ENCODE data around the gene SDHAF1.

Gene SDHAF1

DNA sequence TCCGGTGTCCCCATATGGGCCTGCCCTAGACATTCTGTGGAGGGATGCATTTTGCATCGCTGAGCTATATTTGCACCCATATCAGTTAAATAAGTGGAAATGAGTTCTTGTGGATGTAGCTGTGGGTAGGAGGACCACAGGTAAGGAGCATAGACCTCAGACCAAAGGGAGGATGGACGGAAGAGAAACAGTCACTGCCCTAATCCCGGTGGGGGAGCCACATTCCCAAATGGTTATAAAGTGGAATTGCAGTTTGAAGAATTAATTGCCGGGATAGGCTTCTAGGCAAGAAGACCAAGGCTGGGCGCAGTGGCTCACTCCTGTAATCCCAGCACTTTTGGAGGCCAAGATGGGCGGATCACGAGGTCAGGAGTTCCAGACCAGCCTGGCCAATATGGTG lies 1.8 kb downstream of the SDHAF1 start:
- peaks cover 32% of the 10 kb centered on the region for H3K4me1 ChIP-seq (ENCODE audit: insufficient read depth, low read length)
- ATAC-seq (ENCODE audit: insufficient read depth, low read depth): no peak
- H3K27me3 ChIP-seq (ENCODE audit: insufficient read depth, low read length, poor library complexity): no peaks in the 10 kb centered on the region
- no peak for DNase-seq
- TF ChIP-seq, protein P1, sequence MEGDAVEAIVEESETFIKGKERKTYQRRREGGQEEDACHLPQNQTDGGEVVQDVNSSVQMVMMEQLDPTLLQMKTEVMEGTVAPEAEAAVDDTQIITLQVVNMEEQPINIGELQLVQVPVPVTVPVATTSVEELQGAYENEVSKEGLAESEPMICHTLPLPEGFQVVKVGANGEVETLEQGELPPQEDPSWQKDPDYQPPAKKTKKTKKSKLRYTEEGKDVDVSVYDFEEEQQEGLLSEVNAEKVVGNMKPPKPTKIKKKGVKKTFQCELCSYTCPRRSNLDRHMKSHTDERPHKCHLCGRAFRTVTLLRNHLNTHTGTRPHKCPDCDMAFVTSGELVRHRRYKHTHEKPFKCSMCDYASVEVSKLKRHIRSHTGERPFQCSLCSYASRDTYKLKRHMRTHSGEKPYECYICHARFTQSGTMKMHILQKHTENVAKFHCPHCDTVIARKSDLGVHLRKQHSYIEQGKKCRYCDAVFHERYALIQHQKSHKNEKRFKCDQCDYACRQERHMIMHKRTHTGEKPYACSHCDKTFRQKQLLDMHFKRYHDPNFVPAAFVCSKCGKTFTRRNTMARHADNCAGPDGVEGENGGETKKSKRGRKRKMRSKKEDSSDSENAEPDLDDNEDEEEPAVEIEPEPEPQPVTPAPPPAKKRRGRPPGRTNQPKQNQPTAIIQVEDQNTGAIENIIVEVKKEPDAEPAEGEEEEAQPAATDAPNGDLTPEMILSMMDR (IDR thresholded peaks at IDR 0.05; ENCODE audit: borderline replicate concordance, extremely low read depth, low read length, poor library complexity, severe bottlenecking): no peak
- TF ChIP-seq EZH2 (IDR thresholded peaks at IDR 0.05; ENCODE audit: borderline replicate concordance, low read depth, low read length, severe bottlenecking): no peak
- peak overlapping the region; percentile 79; the same call in 1 of the 2 replicates for H3K9ac ChIP-seq (ENCODE audit: low read depth, low read length)
- H3K4me2 ChIP-seq (ENCODE audit: insufficient read depth, low read length): peak overlapping the region; percentile 91
- H4K20me1 ChIP-seq (ENCODE audit: insufficient read depth, low read length): peaks cover 25% of the 10 kb centered on the region; the same call in 1 of the 2 replicates
- peaks cover 23% of the 10 kb centered on the region for H3K36me3 ChIP-seq (ENCODE audit: insufficient read depth, low read length)
- no peak overlapping the region for H2AFZ ChIP-seq (ENCODE audit: low read depth, low read length)
- no peaks in the 10 kb centered on the region for H3K9me3 ChIP-seq (ENCODE audit: insufficient read depth, low read length, severe bottlenecking)
- no peak overlapping the region; the same call in 1 of the 2 replicates for H3K27ac ChIP-seq (ENCODE audit: low read length)
- H3K79me2 ChIP-seq (ENCODE audit: insufficient read depth, low read length): peaks cover 43% of the 10 kb centered on the region
- peak overlapping the region in 1 of 2 experiments; percentile 94; a peak in 2 of 4 replicates for H3K4me3 ChIP-seq (ENCODE audit: low read depth in 1 of 2, low read length in 2 of 2)

DNA sequence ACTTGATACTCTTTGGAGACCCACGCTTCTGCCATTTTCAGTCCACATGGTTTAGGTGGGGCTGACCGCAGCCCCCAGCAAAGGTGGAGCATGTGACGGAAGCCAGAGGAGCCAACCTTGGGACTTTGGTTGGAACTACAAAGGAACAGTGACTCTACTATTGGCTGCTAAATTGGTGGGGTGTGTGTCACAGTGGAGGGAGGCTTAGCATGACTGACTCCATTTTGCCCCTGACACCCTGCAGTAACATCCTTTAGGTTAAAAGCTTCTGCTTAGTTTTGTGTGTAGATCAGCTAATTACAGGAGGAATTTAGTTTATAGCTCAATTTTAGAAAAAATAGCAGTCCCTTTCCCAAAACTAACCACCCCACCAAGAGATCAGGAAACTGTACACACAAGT lies 6.6 kb downstream of the SDHAF1 start:
- Histone ChIP-seq H3K36me3 (ENCODE audit: insufficient read depth, low read length) (peaks cover 22% of the 10 kb centered on the region), H4K20me1 (ENCODE audit: insufficient read depth, low read length) (peaks cover 16% of the 10 kb centered on the region), H3K27ac (ENCODE audit: low read length) (no peak overlapping the region), H3K9me3 (ENCODE audit: insufficient read depth, low read length, severe bottlenecking) (no peaks in the 10 kb centered on the region), H3K79me2 (ENCODE audit: insufficient read depth, low read length) (peaks cover 24% of the 10 kb centered on the region), H3K4me1 (ENCODE audit: insufficient read depth, low read length) (peaks cover 9% of the 10 kb centered on the region), H3K27me3 (ENCODE audit: insufficient read depth, low read length, poor library complexity) (no peaks in the 10 kb centered on the region), H3K4me2 (ENCODE audit: insufficient read depth, low read length) (no peak overlapping the region), H3K4me3 (ENCODE audit: low read depth in 1 of 2, low read length in 2 of 2) (no peak overlapping the region), H3K9ac (ENCODE audit: low read depth, low read length) (no peak overlapping the region), H2AFZ (ENCODE audit: low read depth, low read length) (no peak overlapping the region)
- DNase-seq: no peak
- ATAC-seq (ENCODE audit: insufficient read depth, low read depth): no peak
- TF ChIP-seq, protein P1 (IDR thresholded peaks at IDR 0.05; ENCODE audit: borderline replicate concordance, extremely low read depth, low read length, poor library complexity, severe bottlenecking): no peak
- no peak for TF ChIP-seq EZH2 (IDR thresholded peaks at IDR 0.05; ENCODE audit: borderline replicate concordance, low read depth, low read length, severe bottlenecking)

DNA sequence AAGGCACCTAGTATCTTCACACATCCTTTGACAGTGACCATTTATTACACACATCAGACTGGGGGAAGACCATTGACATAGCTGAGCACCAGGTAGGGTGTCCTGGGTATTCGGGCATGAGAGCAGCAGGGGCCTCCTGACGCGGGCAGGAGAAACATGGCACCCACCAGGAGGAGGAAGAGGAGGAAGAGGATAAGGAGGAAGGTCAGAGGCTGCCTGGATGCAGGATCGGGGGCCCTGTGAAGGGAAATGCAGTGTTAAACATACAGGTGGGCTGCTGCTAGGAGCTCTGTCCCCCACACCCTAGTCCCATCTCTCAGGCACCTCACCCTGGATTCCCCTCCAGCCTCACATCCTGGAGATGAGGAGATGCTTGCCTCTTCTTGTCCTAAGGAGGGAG lies 8.3 kb downstream of the SDHAF1 start:
- Histone ChIP-seq H3K9ac (ENCODE audit: low read depth, low read length) (no peak overlapping the region), H4K20me1 (ENCODE audit: insufficient read depth, low read length) (peaks cover 11% of the 10 kb centered on the region), H3K79me2 (ENCODE audit: insufficient read depth, low read length) (peaks cover 12% of the 10 kb centered on the region; the same call in 1 of the 2 replicates), H3K27me3 (ENCODE audit: insufficient read depth, low read length, poor library complexity) (no peaks in the 10 kb centered on the region), H3K36me3 (ENCODE audit: insufficient read depth, low read length) (peaks cover 11% of the 10 kb centered on the region), H3K27ac (ENCODE audit: low read length) (no peak overlapping the region), H3K4me1 (ENCODE audit: insufficient read depth, low read length) (peaks cover 5% of the 10 kb centered on the region; the same call in 1 of the 2 replicates), H2AFZ (ENCODE audit: low read depth, low read length) (no peak overlapping the region), H3K4me3 (ENCODE audit: low read depth in 1 of 2, low read length in 2 of 2) (no peak overlapping the region), H3K9me3 (ENCODE audit: insufficient read depth, low read length, severe bottlenecking) (no peaks in the 10 kb centered on the region), H3K4me2 (ENCODE audit: insufficient read depth, low read length) (no peak overlapping the region)
- TF ChIP-seq, protein P1 (IDR thresholded peaks at IDR 0.05; ENCODE audit: borderline replicate concordance, extremely low read depth, low read length, poor library complexity, severe bottlenecking): no peak
- TF ChIP-seq EZH2 (IDR thresholded peaks at IDR 0.05; ENCODE audit: borderline replicate concordance, low read depth, low read length, severe bottlenecking): no peak
- no peak for ATAC-seq (ENCODE audit: insufficient read depth, low read depth)
- DNase-seq: no peak
